Activated CD8-positive, alpha-beta memory T cell treated with anti-CD3 and anti-CD28 coated beads, Interleukin-2, amount 50 U/mL, for 48 hours (primary cell): ENCODE data around the gene SPOP.
"Not testable (repeated sequence)": the region's sequence is repeated elsewhere in the genome, so short reads cannot be mapped to it uniquely, and the experiment has no call there.

Experiments used
- DNase-seq: peaks from one replicate; pipeline ENCODE4 v3.0.0-alpha.2; 2020

The SPOP gene

DNA sequence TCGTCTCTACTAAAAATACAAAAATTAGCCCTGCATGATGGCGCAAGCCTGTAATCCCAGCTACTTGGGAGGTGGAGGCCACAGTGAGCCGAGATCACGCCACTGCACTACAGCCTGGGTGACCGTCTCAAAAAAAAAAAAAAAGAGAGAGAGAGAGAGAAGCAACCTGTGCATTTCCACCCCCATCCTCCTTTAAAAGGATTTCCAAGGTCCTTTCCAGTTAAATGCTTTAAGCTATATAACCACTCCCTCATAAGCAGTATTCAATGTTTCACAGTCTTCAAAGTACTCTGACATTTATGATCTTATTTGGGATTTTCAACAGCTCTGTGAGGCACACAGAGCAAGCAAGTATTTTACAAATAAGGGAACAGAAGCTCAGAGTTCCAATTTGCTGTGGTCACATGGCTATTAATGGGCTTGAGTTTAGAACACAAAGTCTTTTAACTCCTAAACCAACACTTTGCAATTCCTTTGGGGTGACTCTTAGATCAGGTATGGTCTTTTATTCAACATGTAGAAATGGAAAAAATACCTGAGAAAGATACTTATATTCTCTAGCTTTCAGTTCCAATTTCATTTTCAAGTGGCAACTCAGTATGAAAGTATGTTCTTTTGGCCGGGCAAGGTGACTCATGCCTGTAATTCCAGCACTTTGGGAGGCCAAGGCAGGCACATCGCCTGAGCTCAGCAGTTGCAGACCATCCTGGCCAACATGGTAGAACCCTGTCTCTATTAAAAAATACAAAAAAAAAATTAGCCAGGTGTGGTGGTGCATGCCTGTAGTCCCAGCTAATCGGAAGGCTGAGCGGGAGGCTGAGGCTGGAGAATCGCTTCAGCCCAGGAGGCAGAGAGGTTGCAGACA, 31.3 kb downstream of the SPOP start:
- no peak for DNase-seq

GRCh38 chr17:49646056-49646390, 31.9 kb downstream of the SPOP start:
- not testable (repeated sequence) for DNase-seq

DNA sequence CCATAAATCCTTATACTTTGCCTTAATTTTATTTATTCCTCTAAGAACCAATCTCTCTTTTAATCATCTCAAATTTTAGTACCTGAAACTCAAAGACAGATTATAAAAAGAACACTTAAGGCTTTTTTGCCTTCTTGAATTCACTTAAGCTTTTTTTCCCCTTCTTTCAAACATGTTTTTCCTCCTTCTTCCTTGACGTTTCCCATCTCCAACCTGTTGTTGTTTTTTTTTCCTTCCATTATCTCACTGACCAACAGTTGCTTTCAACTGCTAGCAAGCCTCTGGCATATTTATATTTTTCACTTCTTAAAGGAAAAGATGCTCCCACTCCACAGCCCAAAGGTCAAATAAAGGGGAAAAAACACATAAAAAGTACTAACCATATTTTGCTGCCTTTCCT, 32.2 kb downstream of the SPOP start:
- DNase-seq: no peak

GRCh38 chr17:49640556-49640955, 37.3 kb downstream of the SPOP start:
- DNase-seq: no peak

DNA sequence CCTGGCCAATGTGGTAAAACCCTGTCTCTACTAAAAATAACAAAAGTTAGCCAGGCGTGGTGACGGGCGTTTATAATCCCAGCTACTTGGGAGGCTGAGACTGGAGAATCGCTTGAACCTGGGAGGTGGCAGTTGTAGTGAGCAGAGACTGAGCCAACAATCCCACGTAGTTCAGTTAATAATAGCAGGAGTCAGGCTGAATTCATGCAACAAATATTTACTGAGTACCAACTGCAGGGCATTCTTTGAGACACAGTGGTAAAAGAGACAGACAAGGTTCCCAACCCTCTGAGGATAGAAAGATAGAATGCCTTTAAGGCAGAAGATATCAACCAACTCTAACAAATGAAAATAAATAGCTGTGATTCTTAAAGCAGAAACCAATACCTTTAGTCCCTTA, 39.1 kb downstream of the SPOP start:
- no peak for DNase-seq

DNA sequence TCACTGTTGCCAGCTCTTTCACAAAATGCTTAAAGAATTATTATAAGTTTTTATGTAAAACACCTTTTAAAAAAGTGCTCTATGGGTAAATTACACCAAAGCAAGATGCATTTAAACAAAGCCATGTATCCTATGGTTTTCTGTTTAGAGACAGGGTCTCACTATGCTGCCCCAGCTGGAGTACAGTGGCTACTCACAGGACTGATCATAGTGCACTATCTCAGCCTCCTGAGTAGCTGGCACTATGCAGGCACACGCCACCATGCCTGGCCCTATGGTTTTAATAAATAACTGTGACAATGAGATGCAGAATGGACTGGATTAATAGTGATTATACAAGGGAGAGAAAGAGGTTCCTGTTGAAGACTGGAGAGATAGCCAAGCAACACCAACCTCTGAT, 40.2 kb downstream of the SPOP start:
- no peak for DNase-seq

DNA sequence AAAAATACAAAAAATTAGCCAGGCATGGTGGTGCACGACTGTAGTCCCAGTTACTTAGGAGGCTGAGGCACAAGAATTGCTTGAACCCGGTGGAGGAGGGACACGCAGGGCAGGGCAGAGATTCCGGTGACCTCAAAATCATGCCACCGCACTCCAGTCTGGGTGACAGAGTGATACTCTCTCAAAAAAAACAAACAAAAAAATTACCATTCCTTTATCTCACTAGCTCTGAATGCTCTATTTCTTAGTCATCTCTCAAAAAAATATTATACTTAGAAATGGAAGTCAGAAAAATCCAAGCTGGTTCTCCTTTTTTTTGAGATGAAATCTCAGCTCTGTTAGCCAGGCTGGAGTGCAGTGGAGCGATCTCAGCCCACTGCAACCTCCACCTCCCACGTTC, 40.8 kb downstream of the SPOP start:
- no peak for DNase-seq

DNA sequence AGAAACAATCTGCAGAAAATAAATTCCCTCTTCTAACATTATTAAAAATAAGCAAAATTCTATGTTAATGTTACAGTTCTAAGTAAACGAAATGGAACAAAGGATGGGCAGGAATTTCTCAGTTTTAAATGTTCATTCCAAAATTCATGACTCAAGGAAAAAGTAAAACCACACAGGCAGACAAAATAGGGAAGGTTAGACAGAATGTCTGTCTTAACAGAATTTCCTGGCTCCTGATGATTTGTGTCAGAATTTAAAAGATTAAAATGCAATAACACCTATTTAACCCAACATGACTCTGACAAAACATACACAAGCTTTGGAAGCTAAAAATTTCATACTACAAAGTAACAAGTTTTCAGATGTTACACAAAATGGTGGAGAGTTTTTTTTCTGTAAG, 42.8 kb downstream of the SPOP start:
- DNase-seq: no peak

GRCh38 chr17:49634485-49634860, 43.4 kb downstream of the SPOP start:
- no peak for DNase-seq

DNA sequence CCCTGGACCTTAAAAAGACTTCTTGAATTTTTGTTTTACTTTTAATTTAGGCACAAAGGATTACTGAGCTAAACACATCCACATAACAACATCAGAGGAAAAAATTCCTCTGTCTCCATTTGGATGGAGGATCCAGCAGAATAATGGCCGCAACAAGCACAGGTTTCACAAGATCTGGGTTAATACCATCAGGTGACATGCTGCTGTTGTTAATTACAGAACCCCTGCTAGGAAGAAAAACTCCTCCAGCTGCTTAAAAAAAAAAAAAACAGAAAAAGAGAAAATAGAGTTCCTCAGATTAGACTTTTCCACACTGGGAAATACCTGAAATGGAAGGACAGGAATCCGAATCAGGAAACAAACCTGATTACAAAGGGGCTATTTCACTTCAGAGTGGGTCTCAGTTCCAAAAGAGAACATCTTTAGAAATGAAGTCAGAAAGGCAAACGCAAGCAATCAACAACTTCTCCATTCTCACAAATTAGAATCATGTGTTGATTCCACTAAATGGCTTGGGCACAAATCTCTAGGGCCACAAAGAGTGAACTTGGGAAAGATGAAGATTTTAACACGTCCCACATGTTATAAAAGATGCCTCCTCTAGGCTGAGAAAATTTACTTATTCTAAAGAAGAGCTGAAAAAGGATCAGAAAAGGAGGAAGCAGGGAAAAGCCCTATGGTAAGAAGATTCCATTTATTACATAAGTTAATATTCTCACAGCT, 44.0 kb downstream of the SPOP start:
- no peak for DNase-seq

DNA sequence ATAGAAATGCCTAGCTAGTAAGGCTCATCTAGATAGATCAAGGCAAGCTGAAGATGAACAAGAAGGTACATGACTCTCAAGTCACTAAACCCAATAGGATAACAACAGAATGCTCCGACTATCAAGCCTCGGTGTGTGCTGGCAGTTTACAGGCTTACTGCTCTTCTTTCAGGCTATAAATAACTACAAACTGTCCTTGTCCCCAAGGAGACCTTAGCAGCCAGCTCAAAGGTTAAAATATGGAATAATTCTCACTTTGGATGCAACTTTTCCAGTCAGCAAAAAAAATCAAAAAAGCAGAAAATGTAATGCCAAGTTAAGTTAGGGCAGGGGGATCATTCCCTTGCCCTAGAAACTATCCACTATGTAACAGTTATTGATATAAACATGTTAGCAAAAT, 44.6 kb downstream of the SPOP start:
- no peak for DNase-seq

- no peak for DNase-seq
Measured at GRCh38 chr17:49632201-49632600, 45.7 kb downstream of the SPOP start.

DNA sequence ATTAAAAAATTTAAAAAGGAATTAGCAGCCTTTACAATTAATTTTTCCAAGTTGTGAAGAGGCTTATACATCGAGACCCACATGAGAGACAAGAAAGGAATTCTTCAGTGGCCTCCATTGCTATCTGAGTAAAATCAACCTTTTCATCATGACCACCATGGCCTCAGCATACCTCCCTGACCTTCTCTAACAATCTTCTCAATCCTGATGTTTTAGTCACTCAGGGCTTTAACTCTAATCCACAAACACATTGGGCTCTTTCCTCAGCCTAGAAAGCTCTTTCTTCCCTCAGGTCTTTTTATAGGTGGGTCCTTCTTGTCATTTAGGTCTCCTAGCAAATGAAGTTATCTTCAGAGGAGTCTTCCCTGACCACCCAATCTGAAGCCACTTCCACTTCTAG, 46.4 kb downstream of the SPOP start:
- no peak for DNase-seq

- no peak for DNase-seq
Measured at GRCh38 chr17:49630113-49630900, 47.6 kb downstream of the SPOP start.

- DNase-seq: no peak
Measured at GRCh38 chr17:49629447-49629846, 48.5 kb downstream of the SPOP start.

GRCh38 chr17:49624896-49625295, 53.0 kb downstream of the SPOP start:
- DNase-seq: no peak

DNA sequence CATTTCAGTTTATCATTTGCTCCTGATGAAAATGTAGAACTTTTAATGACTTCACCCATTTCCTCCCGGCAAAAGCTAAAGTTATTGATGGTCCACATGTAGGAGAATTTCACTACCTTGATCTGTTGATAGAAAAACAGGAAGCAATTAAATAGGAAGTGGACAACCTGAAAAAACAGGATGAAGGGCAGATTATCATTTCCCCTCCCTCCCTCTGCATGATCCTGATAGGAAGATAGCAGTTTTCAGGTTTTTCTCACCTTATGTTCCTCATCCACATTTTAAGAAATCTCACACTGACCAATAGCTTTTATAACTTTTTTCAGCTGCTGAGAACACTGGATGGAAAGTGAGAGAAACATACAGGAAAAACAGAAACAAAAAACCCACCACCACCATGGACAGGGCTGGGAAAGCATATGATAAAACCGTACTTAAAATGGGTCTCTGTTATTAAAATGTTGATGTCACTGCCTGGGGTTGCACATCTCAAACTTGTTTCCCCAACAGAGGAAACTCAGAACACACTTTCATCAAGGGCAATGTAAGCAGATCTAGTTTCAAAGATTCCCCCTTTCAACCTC, 55.9 kb downstream of the SPOP start:
- DNase-seq: no peak

- no peak for DNase-seq
Measured at GRCh38 chr17:49621420-49621819, 56.5 kb downstream of the SPOP start.

DNA sequence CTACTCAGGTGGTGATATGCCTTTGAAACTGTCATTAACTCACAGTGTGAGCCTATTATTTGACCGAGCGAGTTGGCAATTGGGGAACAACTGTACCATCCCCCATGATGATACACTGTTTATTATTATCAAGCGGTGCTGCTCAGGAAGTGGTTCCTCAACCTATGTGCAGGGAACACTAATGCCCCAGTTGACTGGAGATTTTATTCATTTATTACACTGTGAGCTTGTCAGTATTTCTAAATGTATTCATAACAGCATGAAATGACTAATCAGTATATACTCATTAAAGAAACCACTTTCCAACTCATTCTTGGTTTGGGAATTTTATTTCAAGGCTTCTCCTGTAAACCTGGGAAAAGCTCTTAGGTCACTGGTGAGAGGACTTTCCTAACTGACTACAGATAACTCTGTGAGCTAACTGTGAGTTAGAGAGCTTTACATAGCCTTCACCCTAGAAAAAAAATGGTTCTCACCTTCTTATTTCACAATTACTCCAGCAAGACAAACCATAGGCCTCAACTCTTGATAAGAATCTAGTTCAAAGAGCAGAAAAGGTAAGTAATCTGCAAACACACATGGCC, 59.8 kb downstream of the SPOP start:
- no peak for DNase-seq

DNA sequence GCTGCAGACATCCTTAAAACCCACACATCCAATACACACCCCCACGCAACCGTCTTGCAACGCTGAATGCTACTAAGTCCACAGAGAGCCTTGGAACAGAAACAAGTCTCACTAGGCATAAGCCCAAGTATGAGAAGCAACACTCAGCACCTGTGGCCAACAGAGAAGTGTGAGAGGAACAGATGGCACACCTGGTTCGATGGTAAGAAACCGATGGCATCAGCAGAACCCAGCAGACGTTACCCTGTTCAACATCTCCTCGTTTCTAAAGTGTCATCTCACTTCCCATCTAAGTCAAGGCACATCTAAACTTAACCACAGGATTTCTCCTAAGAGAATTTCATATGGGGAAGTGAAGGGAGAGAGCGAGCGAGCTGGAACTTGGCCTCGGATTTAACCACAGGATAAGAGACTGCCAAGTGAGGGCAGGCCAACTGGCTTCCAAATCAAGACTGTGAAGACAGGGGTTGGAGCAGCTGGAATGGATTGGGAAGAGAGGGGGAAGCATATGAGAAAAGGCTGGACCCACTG, 61.2 kb downstream of the SPOP start:
- no peak for DNase-seq

GRCh38 chr17:49616086-49616485, 61.8 kb downstream of the SPOP start:
- no peak for DNase-seq

DNA sequence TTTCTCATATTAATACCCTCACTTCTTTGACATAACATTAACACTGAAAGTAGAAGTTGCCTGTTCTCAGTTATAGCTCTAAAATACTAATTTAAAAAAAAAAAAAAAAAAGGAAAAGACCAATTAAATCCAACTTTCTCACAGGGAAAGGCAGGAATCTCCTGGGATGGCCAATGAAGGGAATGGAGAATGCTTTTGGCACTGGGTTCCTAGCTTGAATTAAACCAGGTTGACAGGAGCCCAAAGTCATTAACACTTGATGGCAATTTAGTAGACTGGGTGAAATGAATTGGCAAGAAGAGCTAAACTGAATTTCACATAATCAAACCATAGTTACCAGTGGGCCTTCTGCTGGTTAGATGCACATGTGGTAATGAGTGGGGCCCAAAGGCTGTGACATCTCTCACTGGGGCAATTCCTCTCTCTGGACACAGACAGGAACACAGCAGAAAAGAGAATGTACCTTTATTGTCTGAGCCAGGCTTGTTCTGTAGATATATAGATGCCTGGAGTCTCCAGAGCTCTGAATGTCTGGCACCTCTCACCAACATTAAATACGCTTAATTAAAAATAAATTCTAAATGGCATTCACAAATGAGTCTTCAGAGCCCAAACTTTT, 64.6 kb downstream of the SPOP start:
- DNase-seq: no peak
